Prostate gland (tissue), 2 donors: ENCODE results near the gene KASH5.

Source experiments
- CTCF ChIP-seq, 4 experiments: fragments of 200-600 bp in 2 of 4; fragments of 450-650 bp in 2 of 4; sonication (generic) in 2 of 4; IDR thresholded peaks; 1 replicate in 3 of 4; 2 replicates in 1 of 4; pipeline ENCODE4 v1.5.1; 2016 to 2019; ENCODE audit warnings: antibody characterized with exemption in 4 of 4, mild to moderate bottlenecking in 2 of 4, moderate library complexity in 2 of 4
- POLR2A ChIP-seq: fragments of 450-650 bp; IDR thresholded peaks from one replicate; pipeline ENCODE4 v1.6.1; 2016; ENCODE audit warnings: antibody characterized with exemption, mild to moderate bottlenecking

GRCh38 chr19:49421878-49422202, 33.8 kb downstream of the KASH5 start:
- TF ChIP-seq CTCF (IDR thresholded peaks at IDR 0.05) (no peak), POLR2A (no peak)
